ENCODE results near the gene TBC1D17. TPM values are rescaled to one million over a fixed set of nuclear protein-coding genes. Genes with fewer than 3 reads are reported as not detected.

Gene TBC1D17
- total and polyA plus RNA-seq, 8 donors, result 10.5 to 77.1 (median 35.3) TPM

DNA sequence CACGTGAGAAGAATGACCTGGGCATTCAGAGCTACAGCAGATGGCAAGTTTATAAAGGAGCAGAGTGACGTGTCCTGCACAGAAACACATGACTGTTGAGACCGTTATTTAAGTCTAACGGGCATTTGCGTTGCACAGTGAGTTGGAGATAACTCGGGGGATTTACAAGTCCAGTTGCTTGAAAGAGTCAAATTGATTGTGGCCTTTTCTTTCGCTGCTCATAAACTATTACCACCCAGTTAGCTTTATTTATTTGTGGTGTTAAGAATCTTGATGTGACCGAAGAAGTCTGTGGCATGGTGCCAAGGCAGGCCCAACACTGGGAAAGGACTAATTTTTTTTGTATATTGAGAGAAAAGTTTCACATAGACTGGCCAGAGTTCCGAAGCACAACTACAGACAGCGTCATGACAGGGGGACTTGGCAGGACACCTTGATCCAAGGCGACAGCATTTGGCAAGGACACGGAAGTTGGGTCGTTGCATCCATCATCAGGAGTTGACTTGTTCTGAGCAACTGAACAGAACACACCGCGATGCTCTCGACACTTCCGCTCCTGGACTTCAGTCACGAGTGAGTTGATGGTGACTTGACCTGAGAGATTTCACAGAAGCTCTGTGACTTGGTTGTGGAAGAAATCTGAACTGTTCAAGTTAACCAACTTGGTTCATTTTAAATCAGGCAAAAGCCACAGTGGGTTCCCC lies 38.5 kb upstream of the TBC1D17 start:
- DNase-seq, result no peak
- H3K4me1 ChIP-seq, result no peaks in the 10 kb centered on the region
- no peaks in the 10 kb centered on the region for H3K9me3 ChIP-seq
- H3K27ac ChIP-seq, result no peak overlapping the region
- TF ChIP-seq EP300 (IDR thresholded peaks at IDR 0.05), result no peak
- no peak for TF ChIP-seq POLR2AphosphoS5 (IDR thresholded peaks at IDR 0.05)
- TF ChIP-seq CTCF (IDR thresholded peaks at IDR 0.05), result no peak
- TF ChIP-seq POLR2A (IDR thresholded peaks at IDR 0.05), result no peak
- no peak overlapping the region for H3K4me3 ChIP-seq
- WGBS, 5 donors, result 85 to 90% (median 86%) methylated on average over 18 of the region's 18 CpGs
- intact Hi-C loops (cut with DNase I; ENCODE audit: low total_unique reads), result no loop called here
- H3K27me3 ChIP-seq, result no peaks in the 10 kb centered on the region
- H3K36me3 ChIP-seq, result peaks cover 46 to 72% (median 67%) of the 10 kb centered on the region in 4 donors

DNA sequence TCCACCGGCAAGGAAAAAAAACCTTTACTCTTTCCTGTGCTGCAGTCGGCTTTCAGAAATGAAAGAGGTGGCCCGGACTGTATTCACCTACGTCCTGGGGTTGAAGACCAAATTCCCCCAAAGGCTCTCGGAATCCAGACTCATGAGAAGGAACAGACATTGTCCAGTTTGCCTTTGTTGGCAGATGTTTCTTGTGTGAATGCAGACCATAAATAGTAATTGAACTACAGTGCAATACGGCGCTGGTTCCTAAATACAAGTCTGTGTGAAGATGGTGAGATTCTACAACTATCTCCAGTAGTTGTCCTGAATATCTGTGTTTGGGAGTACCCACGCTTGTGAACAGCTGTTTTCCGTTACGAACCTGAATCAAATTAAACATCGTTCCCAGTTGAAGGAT lies 37.8 kb upstream of the TBC1D17 start:
- 83 to 96% (median 95%) methylated on average over 11 of the region's 11 CpGs for WGBS, 5 donors
- DNase-seq, result no peak
- Histone ChIP-seq H3K27me3 (no peaks in the 10 kb centered on the region), H3K4me1 (no peaks in the 10 kb centered on the region), H3K36me3 (peaks cover 41 to 65% (median 60%) of the 10 kb centered on the region in 4 donors), H3K4me3 (no peak overlapping the region), H3K27ac (no peak overlapping the region), H3K9me3 (no peaks in the 10 kb centered on the region)
- no peak for TF ChIP-seq CTCF (IDR thresholded peaks at IDR 0.05)
- no peak for TF ChIP-seq POLR2AphosphoS5 (IDR thresholded peaks at IDR 0.05)
- TF ChIP-seq POLR2A (IDR thresholded peaks at IDR 0.05), result no peak
- TF ChIP-seq EP300 (IDR thresholded peaks at IDR 0.05), result no peak
- intact Hi-C loops (cut with DNase I; ENCODE audit: low total_unique reads), result no loop called here

DNA sequence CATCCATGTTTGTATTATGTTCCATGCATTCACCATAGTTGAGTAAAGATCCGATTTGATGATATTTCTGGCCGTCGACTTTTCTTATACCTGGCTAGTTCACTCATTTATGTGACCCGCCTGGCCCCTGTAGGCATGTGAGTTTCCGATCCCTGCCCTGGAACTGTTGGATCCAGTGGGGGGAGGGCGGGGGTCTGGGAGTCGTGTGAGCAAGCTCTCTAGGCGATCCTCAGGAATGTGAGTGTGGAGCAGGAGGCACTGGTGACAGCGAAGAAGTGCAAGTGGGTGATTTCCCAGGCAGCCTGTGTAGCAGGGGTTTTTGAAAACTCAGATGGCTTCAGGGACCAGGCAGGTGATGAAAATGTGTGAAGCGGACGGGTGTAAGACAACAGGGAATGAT lies 37.2 kb upstream of the TBC1D17 start:
- H3K27me3 ChIP-seq, result no peaks in the 10 kb centered on the region
- H3K4me1 ChIP-seq, result peaks cover 0 to 3% (median 0%) of the 10 kb centered on the region in 4 donors
- no peak for TF ChIP-seq POLR2AphosphoS5 (IDR thresholded peaks at IDR 0.05)
- no peak for TF ChIP-seq CTCF (IDR thresholded peaks at IDR 0.05)
- no peak for TF ChIP-seq EP300 (IDR thresholded peaks at IDR 0.05)
- no peak for TF ChIP-seq POLR2A (IDR thresholded peaks at IDR 0.05)
- 89 to 94% (median 90%) methylated on average over 11 of the region's 11 CpGs for WGBS, 5 donors
- no peak overlapping the region for H3K27ac ChIP-seq
- no peak for DNase-seq
- no peaks in the 10 kb centered on the region for H3K9me3 ChIP-seq
- H3K36me3 ChIP-seq, result peaks cover 34 to 59% (median 54%) of the 10 kb centered on the region in 4 donors
- intact Hi-C loops (cut with DNase I; ENCODE audit: low total_unique reads), result no loop called here
- H3K4me3 ChIP-seq, result no peak overlapping the region

DNA sequence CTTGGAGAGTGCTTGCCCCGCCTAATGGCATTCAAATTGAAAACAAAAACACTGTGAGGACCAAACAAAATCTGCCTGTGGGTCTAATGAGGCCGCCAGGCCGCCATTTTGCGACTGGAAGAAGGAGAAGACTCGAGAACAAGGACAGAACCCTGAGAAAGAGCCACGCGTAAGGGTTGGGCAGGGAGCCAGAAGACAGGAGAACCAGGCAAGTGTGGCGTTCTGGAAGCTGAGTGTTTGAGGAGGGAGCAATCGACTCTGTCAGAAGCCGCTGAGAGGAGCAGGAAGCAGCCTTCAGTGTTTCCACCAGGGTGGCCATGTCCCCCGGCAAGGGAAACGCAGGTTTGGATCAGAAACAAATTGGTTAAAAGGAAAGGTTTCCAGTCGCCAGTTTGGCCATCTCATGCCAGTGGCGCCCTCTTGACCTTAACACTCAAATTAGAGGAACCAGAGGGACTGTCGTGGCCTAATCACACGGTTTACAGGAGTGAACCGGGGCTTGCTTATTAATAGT lies 36.7 kb upstream of the TBC1D17 start:
- Histone ChIP-seq H3K4me1 (peaks cover 0 to 3% (median 0%) of the 10 kb centered on the region in 4 donors), H3K27ac (no peak overlapping the region), H3K36me3 (peaks cover 30 to 54% (median 49%) of the 10 kb centered on the region in 4 donors), H3K27me3 (no peaks in the 10 kb centered on the region), H3K9me3 (no peaks in the 10 kb centered on the region), H3K4me3 (no peak overlapping the region)
- TF ChIP-seq CTCF (IDR thresholded peaks at IDR 0.05) (no peak), POLR2AphosphoS5 (IDR thresholded peaks at IDR 0.05) (no peak), POLR2A (IDR thresholded peaks at IDR 0.05) (no peak), EP300 (IDR thresholded peaks at IDR 0.05) (no peak)
- WGBS, 5 donors, result 85 to 92% (median 90%) methylated on average over 17 of the region's 17 CpGs
- intact Hi-C loops (cut with DNase I; ENCODE audit: low total_unique reads), result no loop called here
- no peak for DNase-seq

Data from stomach (tissue), 9 donors.